Esophagus mucosa (tissue), 1 donor: Measurements from ENCODE around the gene TRIO. TPM values are rescaled to one million over a fixed set of nuclear protein-coding genes. Genes with fewer than 3 reads are reported as not detected.

ENCODE experiments used
- ATAC-seq: fragments of 200-7000 bp; cut with Tn5 transposase; one replicate; pipeline ENCODE4 v1.9.1; 2020
- total RNA-seq: library from RNA; stranded (reverse); gene quantifications from one replicate; pipeline ENCODE4 v1.2.4, GENCODE V29; 2023
- donor health status: DM: yes; HTN: yes; CAD: no.

The TRIO gene
- total RNA-seq, 1 donor from 2014 or later: 42.0 TPM

DNA sequence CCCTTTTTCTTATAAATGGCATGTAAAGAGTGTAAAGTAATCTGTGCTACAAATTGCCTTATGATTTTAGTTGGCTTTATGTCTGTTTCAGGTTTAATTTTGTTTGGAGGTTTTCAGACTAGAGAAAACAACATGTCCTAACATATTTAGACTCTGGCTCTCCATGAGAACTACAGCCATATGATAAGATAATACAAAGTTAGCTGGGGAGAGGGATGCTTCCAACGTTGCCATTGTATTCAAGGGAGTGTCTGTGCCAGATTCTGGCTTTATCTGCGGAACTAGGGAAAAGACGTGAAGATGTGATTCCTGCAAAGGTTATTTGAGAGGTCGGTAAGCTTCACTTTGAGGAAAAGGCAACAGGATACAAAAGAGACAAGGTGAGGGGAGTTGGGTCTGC lies 298.5 kb downstream of the TRIO start:
- no peak for ATAC-seq

- no peak for ATAC-seq
Observed at GRCh38 chr5:14442536-14442935, 299.4 kb downstream of the TRIO start.

DNA sequence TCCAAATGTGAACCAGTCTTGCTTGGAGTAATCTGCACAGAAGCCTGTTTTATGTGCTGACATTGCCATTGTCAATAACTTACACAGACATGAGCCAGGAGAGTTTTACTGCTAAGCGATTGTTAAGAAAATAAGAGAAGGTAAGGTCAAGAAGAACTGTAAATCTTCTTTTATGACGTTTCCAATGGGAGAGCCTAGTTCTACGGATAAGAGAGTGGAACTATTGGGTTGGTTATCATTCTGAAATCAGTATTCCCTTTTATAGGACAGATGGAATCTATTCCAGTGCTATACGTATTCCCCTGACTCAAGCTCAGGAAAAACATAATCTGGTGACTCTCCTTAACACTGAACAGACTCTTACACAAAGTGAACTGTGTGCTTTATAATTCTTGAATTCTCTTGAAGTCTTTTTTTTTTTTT lies 300.5 kb downstream of the TRIO start:
- ATAC-seq: no peak

DNA sequence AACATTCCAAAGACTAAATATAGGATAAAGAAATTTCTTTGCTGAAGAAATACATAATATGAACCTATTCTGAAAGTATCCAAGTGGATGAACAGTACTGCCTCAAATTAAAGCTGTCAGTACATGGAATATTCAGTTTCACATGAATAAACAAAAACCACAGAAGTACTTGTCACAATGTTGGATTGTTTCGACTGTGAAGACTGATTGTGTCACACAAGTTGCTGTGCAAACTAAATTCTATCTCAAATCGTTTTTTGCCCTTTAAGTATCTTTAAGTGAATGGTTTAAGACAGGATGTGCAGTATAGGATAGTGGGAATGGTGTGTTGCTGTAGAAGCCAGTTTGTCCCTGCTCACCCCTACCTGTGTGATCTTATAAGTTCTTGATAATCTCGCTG lies 301.0 kb downstream of the TRIO start:
- no peak for ATAC-seq

GRCh38 chr5:14445013-14445412 lies 301.9 kb downstream of the TRIO start:
- ATAC-seq: no peak

DNA sequence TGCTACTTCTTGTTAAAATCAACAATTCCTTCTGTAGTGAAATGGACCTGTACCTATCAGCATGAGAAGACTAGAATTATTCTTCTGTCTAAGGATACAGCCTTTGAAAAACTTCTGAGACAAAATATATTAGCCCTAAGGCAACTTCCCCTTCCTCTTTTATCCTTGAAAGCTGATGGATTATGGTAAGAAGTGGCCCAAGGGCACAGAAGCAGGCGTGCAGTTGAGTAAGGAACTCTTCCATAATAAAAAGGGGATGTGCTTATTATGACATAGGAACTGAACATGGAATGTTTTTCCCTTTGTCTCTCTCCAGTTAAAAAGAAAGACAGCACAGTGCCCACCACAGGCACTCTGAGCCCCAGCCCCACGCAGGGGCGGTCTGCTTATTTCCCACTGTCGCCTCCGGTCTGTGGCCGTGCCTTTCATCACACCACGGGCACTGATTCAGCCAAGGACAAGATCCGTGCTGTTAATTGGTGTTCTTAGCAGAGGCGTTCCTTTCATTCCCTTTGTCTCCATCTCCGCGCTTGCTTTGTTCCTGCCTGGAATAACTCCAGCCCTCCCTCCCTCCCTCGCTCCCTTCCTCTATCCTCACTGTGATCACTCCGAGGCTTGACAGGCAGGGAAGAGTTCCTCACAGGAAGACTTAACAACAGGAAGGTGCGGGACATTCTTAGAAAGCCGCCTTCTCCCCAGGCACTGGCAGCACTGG lies 302.6 kb downstream of the TRIO start:
- peak; percentile 39 for ATAC-seq

GRCh38 chr5:14447958-14448911 lies 305.1 kb downstream of the TRIO start:
- ATAC-seq: peak; percentile 26

DNA sequence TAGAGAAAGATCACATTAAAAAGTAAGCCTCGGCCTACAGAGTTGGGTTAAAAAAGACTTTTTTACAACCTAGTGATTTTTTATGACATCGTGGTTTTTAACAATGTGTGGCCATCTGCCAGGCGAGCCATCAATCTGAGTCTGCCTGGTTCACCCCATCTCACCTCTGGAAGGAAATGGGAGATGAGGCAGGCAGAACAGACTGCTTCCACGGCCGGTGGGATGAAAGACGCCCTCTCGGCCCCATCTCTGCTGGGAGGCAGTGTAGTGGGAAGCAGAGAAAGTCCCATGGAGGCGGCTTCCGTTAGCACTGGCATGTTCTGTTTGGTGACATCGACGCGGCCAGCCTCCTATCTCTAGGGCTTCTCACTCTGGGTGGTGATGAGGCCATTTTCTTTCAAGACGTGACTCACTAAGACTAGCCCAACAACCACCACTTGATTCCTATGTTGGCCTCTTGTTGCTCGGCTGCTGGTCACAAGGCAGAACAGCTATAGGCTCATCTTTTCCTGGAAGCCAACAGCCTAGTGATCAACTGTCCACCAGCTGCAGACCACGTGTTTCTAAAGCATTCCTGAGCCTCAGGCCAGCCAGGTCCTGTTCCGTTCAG lies 306.0 kb downstream of the TRIO start:
- ATAC-seq: no peak

- ATAC-seq: no peak
Observed at GRCh38 chr5:14450018-14450524, 306.9 kb downstream of the TRIO start.

DNA sequence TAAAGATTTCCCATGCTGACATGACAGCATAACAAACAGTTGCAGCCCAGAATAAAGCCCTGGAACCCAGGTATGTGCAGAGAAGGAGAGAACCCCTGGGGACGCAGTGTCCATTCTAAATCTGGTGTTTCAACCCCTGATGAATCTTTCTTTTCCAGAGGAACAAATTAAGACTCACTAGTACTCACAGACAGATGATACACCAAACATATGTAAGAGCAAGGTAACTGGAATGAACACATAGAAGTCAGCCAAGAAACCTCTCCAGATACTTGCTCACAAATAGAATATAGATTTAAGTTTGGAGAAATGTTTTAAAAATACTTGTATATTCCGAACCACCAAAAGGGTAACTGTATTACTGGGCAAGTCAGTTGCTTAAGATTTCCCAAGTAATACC lies 307.6 kb downstream of the TRIO start:
- ATAC-seq: no peak

DNA sequence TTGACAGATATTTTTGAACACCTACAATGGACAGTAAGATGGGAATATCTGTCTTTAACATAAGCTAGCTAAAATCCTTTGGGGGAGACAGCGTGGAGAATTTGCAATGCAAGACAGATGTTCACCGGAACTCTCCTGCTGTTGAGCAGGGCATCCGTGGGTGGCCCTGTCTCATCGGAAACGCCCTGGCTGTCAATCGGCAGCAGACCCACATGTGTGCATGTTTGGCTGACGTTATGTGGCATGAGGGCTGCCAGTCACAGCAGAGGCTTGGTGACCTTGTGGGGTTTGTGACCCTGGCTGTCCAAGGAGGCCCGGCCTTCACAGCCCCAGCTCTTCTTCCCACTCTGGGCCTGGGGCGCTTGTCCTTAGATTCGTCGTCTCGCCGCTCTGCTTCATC lies 308.7 kb downstream of the TRIO start:
- no peak for ATAC-seq

DNA sequence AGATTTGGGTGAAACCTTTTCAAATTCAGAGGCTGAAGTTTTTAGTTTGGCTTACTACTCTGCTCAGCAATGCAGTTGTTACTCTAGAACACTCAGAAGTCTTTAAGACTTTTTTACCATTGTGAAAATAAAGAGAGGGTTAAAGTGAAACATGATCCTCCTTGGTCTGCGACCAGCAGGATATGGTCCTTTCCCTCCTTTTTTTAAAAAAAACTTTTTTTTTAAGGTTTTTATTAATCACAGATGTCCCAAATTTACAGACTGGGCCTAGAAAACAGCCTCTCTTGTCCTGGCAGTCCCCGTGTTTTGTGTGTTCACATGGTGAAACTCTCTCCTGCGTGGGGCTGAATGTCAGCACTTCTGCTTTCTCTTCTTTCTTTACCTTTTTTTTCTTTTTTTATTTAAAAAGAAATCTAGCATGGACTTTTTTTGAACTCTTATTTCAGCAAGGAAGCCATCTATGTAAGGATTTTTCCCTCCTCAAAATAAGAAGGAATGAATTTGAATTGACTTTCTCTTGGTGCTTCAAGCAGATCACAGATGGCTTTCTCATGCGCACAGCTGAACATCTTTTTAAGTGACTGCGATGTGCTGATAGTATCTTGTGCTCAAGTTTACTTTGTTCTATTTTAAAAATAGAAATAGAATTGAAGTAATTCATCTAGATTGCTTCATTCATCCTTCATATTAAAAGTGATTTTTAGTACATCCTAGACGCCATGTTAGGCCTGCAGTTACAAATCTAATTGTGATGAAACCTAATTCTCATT lies 309.7 kb downstream of the TRIO start:
- ATAC-seq: no peak

GRCh38 chr5:14453481-14453880 lies 310.3 kb downstream of the TRIO start:
- ATAC-seq: no peak

- no peak for ATAC-seq
Observed at GRCh38 chr5:14455814-14456321, 312.7 kb downstream of the TRIO start.

DNA sequence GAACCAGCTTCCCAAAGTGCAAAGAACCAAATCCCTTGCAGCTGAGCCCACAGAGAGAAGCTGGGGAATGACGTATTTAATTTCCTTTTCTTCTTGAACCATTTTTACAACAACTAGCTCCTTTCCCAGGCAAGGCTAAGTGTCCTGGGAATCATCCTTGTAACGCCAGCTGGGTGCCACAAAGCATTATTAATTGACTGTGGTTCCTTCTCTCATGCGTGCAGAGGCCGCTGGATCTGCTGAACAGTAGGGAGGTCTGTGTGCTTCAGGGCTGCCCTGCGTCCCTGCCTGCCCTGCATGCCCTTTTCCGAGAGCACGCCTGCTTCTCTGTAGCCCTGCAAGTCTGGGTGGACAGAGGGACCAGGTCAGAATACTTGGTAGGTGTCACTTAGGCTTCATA lies 314.3 kb downstream of the TRIO start:
- ATAC-seq: no peak

DNA sequence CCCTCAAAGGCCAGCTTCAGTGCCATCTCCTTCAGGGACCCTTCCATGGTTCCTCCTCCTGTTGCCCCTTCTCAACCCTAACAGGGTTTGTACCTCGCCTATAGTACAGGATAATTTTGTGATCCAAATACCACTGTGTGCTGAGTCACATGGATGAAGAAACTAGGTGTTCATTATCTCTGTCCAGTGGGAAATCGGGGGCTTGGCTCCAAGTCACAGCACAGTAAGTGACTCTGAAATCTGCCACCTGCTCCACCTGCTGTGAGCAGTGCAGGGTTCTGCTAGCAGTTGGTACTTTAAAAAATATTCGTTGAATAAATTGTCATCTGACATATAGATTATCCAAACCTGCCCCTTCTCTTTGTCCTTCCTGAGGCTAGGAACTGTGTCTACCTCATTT lies 315.3 kb downstream of the TRIO start:
- no peak for ATAC-seq

DNA sequence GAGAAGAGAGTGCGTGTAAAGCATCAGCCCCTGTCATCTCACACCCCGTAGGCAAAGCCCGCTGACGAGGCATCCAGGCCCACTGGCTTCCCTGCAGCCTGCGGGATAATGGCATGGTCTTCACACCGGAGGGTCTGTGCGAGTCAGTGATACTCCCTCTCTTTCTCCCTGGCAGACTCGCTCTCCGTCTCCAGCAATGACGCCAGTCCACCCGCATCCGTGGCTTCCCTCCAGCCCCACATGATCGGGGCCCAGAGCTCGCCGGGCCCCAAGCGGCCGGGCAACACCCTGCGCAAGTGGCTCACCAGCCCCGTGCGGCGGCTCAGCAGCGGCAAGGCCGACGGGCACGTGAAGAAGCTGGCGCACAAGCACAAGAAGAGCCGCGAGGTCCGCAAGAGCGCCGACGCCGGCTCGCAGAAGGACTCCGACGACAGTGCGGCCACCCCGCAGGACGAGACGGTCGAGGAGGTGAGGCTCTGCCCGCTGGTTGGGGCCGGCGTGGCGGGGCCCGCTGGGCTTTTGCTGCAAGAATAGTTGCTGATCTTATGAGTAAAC lies 317.8 kb downstream of the TRIO start:
- no peak for ATAC-seq

DNA sequence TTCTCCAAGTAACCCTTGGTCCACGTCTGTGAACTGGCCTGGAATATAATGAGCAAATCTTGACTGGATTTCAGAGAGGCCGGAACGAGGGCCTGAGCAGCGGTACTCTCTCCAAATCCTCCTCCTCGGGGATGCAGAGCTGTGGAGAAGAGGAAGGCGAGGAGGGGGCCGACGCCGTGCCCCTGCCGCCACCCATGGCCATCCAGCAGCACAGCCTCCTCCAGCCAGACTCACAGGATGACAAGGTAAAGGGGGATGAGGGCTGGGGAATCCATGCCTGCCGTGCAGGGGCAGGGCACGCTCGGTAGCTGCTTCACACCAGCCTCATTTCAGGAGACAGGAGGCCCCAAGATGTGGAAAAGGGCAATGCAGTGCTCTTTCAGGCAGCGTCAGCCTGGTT lies 319.5 kb downstream of the TRIO start:
- no peak for ATAC-seq

GRCh38 chr5:14463629-14464028 lies 320.5 kb downstream of the TRIO start:
- ATAC-seq: peak; percentile 93

GRCh38 chr5:14464096-14464495 lies 321.0 kb downstream of the TRIO start:
- no peak for ATAC-seq

DNA sequence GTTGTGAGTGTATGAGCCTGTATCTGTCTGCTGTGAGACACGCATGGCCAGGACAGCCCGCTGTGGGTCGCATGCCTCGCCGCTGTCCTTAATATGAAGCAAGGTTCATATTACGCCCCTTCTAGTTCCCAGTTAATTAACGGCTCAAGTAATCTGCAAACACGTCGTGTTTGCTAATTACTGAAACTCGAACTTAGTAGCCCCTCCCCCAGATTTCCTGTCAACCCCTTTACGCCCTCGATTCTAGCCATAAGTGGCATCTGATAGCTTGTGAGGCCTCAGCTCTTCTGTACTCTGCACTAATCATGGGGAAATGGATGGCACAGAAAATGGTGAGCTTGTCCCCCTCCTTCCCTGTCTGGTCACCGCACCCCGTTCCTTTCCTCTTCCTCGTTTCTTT lies 321.5 kb downstream of the TRIO start:
- no peak for ATAC-seq

DNA sequence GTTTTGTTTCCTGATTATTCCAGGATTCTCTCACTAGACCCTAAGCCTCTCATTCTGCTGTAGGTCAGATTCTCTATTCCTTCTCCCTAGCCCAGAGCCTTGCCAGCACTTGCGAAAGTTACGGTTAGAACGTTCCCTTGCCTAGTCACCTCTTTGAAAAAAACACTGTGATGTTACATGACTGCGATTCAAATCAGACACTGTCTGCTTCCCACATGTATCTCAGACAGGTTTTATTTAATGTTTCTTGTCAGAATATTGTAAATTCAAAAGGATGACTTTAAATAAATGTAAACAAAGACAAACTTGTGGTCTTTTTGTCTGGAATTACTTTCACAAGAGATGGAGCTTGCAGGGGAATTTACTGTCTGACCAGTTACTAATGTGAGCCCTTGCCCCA lies 322.0 kb downstream of the TRIO start:
- no peak for ATAC-seq
